ENCODE measurements around the gene PROM1. TPM values are rescaled to one million over a fixed set of nuclear protein-coding genes. Genes with fewer than 3 reads are reported as not detected.

Gene PROM1
- total RNA-seq, 2 experiments from 2014 or later, result not detected

DNA sequence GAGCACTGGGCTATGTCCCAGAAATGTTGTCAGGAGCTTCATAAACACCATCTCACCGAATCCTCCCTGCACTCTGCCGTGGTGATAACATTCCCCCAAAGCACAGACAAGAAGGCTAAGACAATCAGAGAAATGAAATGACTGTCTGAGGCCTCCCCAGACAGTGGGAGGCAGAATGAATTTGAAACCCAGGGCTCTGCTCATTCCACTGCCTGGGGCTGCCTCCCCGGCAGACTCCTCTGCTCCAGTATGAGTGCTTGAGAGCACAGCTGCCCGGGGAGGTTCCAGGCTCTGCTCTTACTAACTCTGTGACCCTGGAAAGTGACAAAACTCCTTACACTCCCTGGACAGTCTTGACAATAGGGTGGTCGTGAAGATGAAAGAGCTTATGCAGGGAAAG is 154.9 kb downstream of the PROM1 start:
- ChIA-PET CTCF (ENCODE audit: unreplicated experiment) (interaction anchor here (0.5 kb wide), 1 partner anchor 31 kb away, joined by 3 read pairs; no protein-coding TSS in a partner anchor), POLR2A (interaction anchor here (0.7 kb wide), 1 partner anchor 63 kb away, joined by 3 read pairs; no protein-coding TSS in a partner anchor)
- Histone ChIP-seq H3K27ac (ENCODE audit: low read depth, low read length, poor library complexity, severe bottlenecking) (no peak overlapping the region), H3K36me3 (ENCODE audit: insufficient read depth, low read length) (no peaks in the 10 kb centered on the region), H2AFZ (ENCODE audit: low read length) (no peak overlapping the region), H3K4me2 (ENCODE audit: low read length) (no peak overlapping the region), H3K9me2 (ENCODE audit: insufficient read depth, low read length) (no peaks in the 10 kb centered on the region), H3K79me2 (ENCODE audit: insufficient read depth, low read depth, low read length) (no peaks in the 10 kb centered on the region), H3K9me3 (ENCODE audit: low read length) (no peaks in the 10 kb centered on the region), H3K4me1 (ENCODE audit: insufficient read depth, low read length, poor library complexity, severe bottlenecking) (no peaks in the 10 kb centered on the region), H4K20me1 (ENCODE audit: insufficient read depth, low read length) (no peaks in the 10 kb centered on the region), H3K4me3 (ENCODE audit: low read depth, low read length, poor library complexity, severe bottlenecking) (no peak overlapping the region)
- no peak for TF ChIP-seq EZH2phosphoT487 (IDR thresholded peaks at IDR 0.05; ENCODE audit: borderline replicate concordance, low read depth, low read length)
- TF ChIP-seq, protein P1, sequence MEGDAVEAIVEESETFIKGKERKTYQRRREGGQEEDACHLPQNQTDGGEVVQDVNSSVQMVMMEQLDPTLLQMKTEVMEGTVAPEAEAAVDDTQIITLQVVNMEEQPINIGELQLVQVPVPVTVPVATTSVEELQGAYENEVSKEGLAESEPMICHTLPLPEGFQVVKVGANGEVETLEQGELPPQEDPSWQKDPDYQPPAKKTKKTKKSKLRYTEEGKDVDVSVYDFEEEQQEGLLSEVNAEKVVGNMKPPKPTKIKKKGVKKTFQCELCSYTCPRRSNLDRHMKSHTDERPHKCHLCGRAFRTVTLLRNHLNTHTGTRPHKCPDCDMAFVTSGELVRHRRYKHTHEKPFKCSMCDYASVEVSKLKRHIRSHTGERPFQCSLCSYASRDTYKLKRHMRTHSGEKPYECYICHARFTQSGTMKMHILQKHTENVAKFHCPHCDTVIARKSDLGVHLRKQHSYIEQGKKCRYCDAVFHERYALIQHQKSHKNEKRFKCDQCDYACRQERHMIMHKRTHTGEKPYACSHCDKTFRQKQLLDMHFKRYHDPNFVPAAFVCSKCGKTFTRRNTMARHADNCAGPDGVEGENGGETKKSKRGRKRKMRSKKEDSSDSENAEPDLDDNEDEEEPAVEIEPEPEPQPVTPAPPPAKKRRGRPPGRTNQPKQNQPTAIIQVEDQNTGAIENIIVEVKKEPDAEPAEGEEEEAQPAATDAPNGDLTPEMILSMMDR (conservative IDR thresholded peaks at IDR 0.05; ENCODE audit: low read length), result no peak
- no TSS peak for BruUV-seq (replicated peaks)
- no peak for DNase-seq (ENCODE audit: low spot score)
- intact Hi-C loops (cut with micrococcal nuclease; ENCODE audit: unreplicated experiment), result no loop called here

DNA sequence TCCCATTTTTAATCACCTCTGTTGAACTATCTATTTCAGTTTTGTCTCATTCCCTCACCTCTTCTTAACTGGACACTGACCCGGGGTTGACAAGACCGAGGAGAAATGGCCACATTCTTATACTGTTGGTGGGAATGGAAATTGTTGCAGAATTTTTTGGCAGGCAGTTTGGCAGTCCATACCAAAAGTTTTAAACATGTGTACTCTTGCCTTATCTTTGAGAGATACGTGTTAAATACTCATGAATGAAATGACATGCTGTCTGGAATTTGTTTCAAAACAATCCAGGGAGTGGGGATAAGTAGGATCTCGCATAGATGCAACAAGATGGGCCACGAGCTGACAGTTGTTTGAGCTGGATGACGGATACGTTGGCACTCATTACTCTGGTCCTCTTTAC is 157.3 kb downstream of the PROM1 start:
- BruUV-seq (replicated peaks), result no TSS peak

GRCh38 chr4:15925830-15926229 is 158.0 kb downstream of the PROM1 start:
- Histone ChIP-seq H3K4me3 (ENCODE audit: low read depth, low read length, poor library complexity, severe bottlenecking) (no peak overlapping the region), H3K9me3 (ENCODE audit: low read length) (no peaks in the 10 kb centered on the region), H3K9me2 (ENCODE audit: insufficient read depth, low read length) (no peaks in the 10 kb centered on the region), H3K4me2 (ENCODE audit: low read length) (no peak overlapping the region), H3K79me2 (ENCODE audit: insufficient read depth, low read depth, low read length) (no peaks in the 10 kb centered on the region), H2AFZ (ENCODE audit: low read length) (no peak overlapping the region), H3K36me3 (ENCODE audit: insufficient read depth, low read length) (no peaks in the 10 kb centered on the region), H4K20me1 (ENCODE audit: insufficient read depth, low read length) (no peaks in the 10 kb centered on the region), H3K4me1 (ENCODE audit: insufficient read depth, low read length, poor library complexity, severe bottlenecking) (no peaks in the 10 kb centered on the region), H3K27ac (ENCODE audit: low read depth, low read length, poor library complexity, severe bottlenecking) (no peak overlapping the region)
- ChIA-PET CTCF (ENCODE audit: unreplicated experiment) (no interaction called here), POLR2A (interaction anchor here (0.6 to 1.0 kb wide), 2 partner anchors 23 to 1338 kb away, joined by 3 read pairs; no protein-coding TSS in a partner anchor)
- no peak for DNase-seq (ENCODE audit: low spot score)
- intact Hi-C loops (cut with micrococcal nuclease; ENCODE audit: unreplicated experiment), result no loop called here
- BruUV-seq (replicated peaks), result no TSS peak
- no peak for TF ChIP-seq EZH2phosphoT487 (IDR thresholded peaks at IDR 0.05; ENCODE audit: borderline replicate concordance, low read depth, low read length)
- TF ChIP-seq, protein P1 (conservative IDR thresholded peaks at IDR 0.05; ENCODE audit: low read length), result no peak

More for the DNA sequence above, 157.3 kb downstream of the PROM1 start:
- CTCF ChIA-PET (ENCODE audit: unreplicated experiment), result no interaction called here
- intact Hi-C loops (cut with micrococcal nuclease; ENCODE audit: unreplicated experiment), result no loop called here
- TF ChIP-seq, protein P1 (conservative IDR thresholded peaks at IDR 0.05; ENCODE audit: low read length), result no peak
- no peak for TF ChIP-seq EZH2phosphoT487 (IDR thresholded peaks at IDR 0.05; ENCODE audit: borderline replicate concordance, low read depth, low read length)
- Histone ChIP-seq H4K20me1 (ENCODE audit: insufficient read depth, low read length) (no peaks in the 10 kb centered on the region), H3K9me2 (ENCODE audit: insufficient read depth, low read length) (no peaks in the 10 kb centered on the region), H3K79me2 (ENCODE audit: insufficient read depth, low read depth, low read length) (no peaks in the 10 kb centered on the region), H3K36me3 (ENCODE audit: insufficient read depth, low read length) (no peaks in the 10 kb centered on the region), H3K27ac (ENCODE audit: low read depth, low read length, poor library complexity, severe bottlenecking) (no peak overlapping the region), H3K9me3 (ENCODE audit: low read length) (no peaks in the 10 kb centered on the region), H3K4me3 (ENCODE audit: low read depth, low read length, poor library complexity, severe bottlenecking) (no peak overlapping the region), H3K4me1 (ENCODE audit: insufficient read depth, low read length, poor library complexity, severe bottlenecking) (no peaks in the 10 kb centered on the region), H2AFZ (ENCODE audit: low read length) (no peak overlapping the region), H3K4me2 (ENCODE audit: low read length) (no peak overlapping the region)
- POLR2A ChIA-PET, result interaction anchor here (0.7 kb wide), 1 partner anchor 771 kb away, joined by 3 read pairs; no protein-coding TSS in a partner anchor
- DNase-seq (ENCODE audit: low spot score), result no peak

Data from OCI-LY7 (cell line).